Neural cell (in vitro differentiated cells): ENCODE data around the gene PCDHAC1.

ENCODE experiments used
- CTCF ChIP-seq: fragments of 450-650 bp; IDR thresholded peaks from 2 replicates; pipeline ENCODE4 v1.5.1; 2014; ENCODE audit warnings: antibody characterized with exemption, mild to moderate bottlenecking, moderate library complexity; ENCODE audit not compliant: poor library complexity, severe bottlenecking
- POLR2AphosphoS5 ChIP-seq: IDR thresholded peaks from 2 replicates; pipeline ENCODE4 v1.6.1; 2012

GRCh38 chr5:140964356-140964755 is 38.3 kb downstream of the PCDHAC1 start:
- no peak for TF ChIP-seq CTCF
- no peak for TF ChIP-seq POLR2AphosphoS5
